ENCODE data around the gene GATA2.

The GATA2 gene

GRCh38 chr3:128492671-128493569 is at the start of gene GATA2:
TSS of gene GATA2 (minus strand) at chr3:128493201. CDS start at chr3:128487031, 6,170 bp downstream.
- Histone ChIP-seq H3K27me3 (ENCODE audit: control insufficient read depth, insufficient read depth, low read length) (peaks cover 94% of the 10 kb centered on the region), H3K9me3 (ENCODE audit: control insufficient read depth, insufficient read depth, low read length) (no peaks in the 10 kb centered on the region), H3K9ac (ENCODE audit: low read depth, low read length) (no peak within 1 kb of the TSS), H3K36me3 (ENCODE audit: control insufficient read depth, insufficient read depth, low read length) (no peaks in the 10 kb centered on the region), H3K4me3 (ENCODE audit: low read depth, low read length) (peak within 1 kb of the TSS; percentile 35), H3K4me1 (ENCODE audit: control insufficient read depth, insufficient read depth, low read length) (peaks cover 10% of the 10 kb centered on the region)

GRCh38 chr3:128541246-128541645 is 48.2 kb upstream of the GATA2 start:
- H3K4me3 ChIP-seq (ENCODE audit: low read depth, low read length): no peak overlapping the region
- H3K36me3 ChIP-seq (ENCODE audit: control insufficient read depth, insufficient read depth, low read length): no peaks in the 10 kb centered on the region
- peaks cover 3% of the 10 kb centered on the region for H3K27me3 ChIP-seq (ENCODE audit: control insufficient read depth, insufficient read depth, low read length)
- H3K4me1 ChIP-seq (ENCODE audit: control insufficient read depth, insufficient read depth, low read length): no peaks in the 10 kb centered on the region
- H3K9me3 ChIP-seq (ENCODE audit: control insufficient read depth, insufficient read depth, low read length): no peaks in the 10 kb centered on the region
- H3K9ac ChIP-seq (ENCODE audit: low read depth, low read length): no peak overlapping the region

DNA sequence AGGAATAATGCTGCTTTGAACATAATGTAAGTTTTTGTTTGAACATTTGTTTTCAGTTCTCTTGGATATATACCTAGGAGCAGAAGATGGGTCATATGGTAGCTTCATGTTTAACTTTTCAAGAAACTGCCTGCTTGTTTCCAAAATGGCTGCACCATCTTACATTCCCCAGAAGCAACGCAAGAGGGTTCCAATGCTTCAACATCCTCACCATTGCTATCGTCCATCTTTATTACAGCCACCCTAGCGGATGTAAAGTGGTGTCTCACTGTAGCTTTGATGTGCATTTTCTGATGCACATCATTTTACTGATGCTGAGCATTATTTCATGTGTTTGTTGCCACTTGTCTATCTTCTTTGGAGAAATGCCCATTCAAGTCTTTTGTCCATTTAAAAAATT is 46.4 kb upstream of the GATA2 start:
- no peak overlapping the region for H3K9ac ChIP-seq (ENCODE audit: low read depth, low read length)
- no peaks in the 10 kb centered on the region for H3K4me1 ChIP-seq (ENCODE audit: control insufficient read depth, insufficient read depth, low read length)
- H3K4me3 ChIP-seq (ENCODE audit: low read depth, low read length): no peak overlapping the region
- H3K36me3 ChIP-seq (ENCODE audit: control insufficient read depth, insufficient read depth, low read length): no peaks in the 10 kb centered on the region
- no peaks in the 10 kb centered on the region for H3K9me3 ChIP-seq (ENCODE audit: control insufficient read depth, insufficient read depth, low read length)
- H3K27me3 ChIP-seq (ENCODE audit: control insufficient read depth, insufficient read depth, low read length): peaks cover 6% of the 10 kb centered on the region

DNA sequence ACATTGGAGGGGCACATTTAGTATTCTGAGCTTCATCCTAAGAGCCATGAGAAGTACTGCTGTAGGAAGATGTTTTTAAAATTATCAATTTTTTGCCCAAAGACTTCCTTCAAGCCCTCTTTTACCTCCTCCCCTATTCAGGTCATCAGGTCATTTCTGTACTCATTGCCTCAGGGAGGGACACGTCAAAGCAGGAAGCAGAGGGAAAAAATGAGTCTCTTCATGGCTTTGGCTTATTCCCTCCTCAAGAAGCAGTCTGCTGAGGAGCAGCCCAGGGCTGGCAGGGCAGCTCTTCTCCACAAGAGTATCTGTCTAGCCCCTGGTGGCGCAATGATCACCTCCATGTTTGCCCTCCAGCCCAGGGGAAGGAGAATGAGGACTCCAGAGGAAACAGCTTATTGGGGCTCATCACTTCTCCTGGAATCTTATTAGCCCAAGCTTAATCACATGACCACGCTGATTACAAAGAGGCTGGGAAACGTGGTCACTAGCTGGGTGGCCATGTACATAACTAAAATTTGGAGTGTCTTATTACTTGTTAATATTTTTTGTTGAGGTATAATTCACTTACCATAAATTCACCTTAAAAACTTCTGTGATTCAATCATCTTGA is 44.2 kb upstream of the GATA2 start:
- Histone ChIP-seq H3K9ac (ENCODE audit: low read depth, low read length) (no peak overlapping the region), H3K27me3 (ENCODE audit: control insufficient read depth, insufficient read depth, low read length) (peaks cover 8% of the 10 kb centered on the region), H3K4me3 (ENCODE audit: low read depth, low read length) (no peak overlapping the region), H3K9me3 (ENCODE audit: control insufficient read depth, insufficient read depth, low read length) (no peaks in the 10 kb centered on the region), H3K36me3 (ENCODE audit: control insufficient read depth, insufficient read depth, low read length) (no peaks in the 10 kb centered on the region), H3K4me1 (ENCODE audit: control insufficient read depth, insufficient read depth, low read length) (no peaks in the 10 kb centered on the region)

GRCh38 chr3:128532012-128532983 is 39.3 kb upstream of the GATA2 start:
- Histone ChIP-seq H3K9ac (ENCODE audit: low read depth, low read length) (no peak overlapping the region), H3K9me3 (ENCODE audit: control insufficient read depth, insufficient read depth, low read length) (no peaks in the 10 kb centered on the region), H3K4me3 (ENCODE audit: low read depth, low read length) (no peak overlapping the region), H3K36me3 (ENCODE audit: control insufficient read depth, insufficient read depth, low read length) (no peaks in the 10 kb centered on the region), H3K4me1 (ENCODE audit: control insufficient read depth, insufficient read depth, low read length) (no peaks in the 10 kb centered on the region), H3K27me3 (ENCODE audit: control insufficient read depth, insufficient read depth, low read length) (peaks cover 6% of the 10 kb centered on the region)

- Histone ChIP-seq H3K9ac (ENCODE audit: low read depth, low read length) (no peak overlapping the region), H3K9me3 (ENCODE audit: control insufficient read depth, insufficient read depth, low read length) (no peaks in the 10 kb centered on the region), H3K36me3 (ENCODE audit: control insufficient read depth, insufficient read depth, low read length) (no peaks in the 10 kb centered on the region), H3K27me3 (ENCODE audit: control insufficient read depth, insufficient read depth, low read length) (no peaks in the 10 kb centered on the region), H3K4me3 (ENCODE audit: low read depth, low read length) (no peak overlapping the region), H3K4me1 (ENCODE audit: control insufficient read depth, insufficient read depth, low read length) (no peaks in the 10 kb centered on the region)
Observed at GRCh38 chr3:128524374-128525299, 31.6 kb upstream of the GATA2 start.

- no peaks in the 10 kb centered on the region for H3K36me3 ChIP-seq (ENCODE audit: control insufficient read depth, insufficient read depth, low read length)
- no peaks in the 10 kb centered on the region for H3K27me3 ChIP-seq (ENCODE audit: control insufficient read depth, insufficient read depth, low read length)
- no peak overlapping the region for H3K9ac ChIP-seq (ENCODE audit: low read depth, low read length)
- no peaks in the 10 kb centered on the region for H3K4me1 ChIP-seq (ENCODE audit: control insufficient read depth, insufficient read depth, low read length)
- no peak overlapping the region for H3K4me3 ChIP-seq (ENCODE audit: low read depth, low read length)
- no peaks in the 10 kb centered on the region for H3K9me3 ChIP-seq (ENCODE audit: control insufficient read depth, insufficient read depth, low read length)
Observed at GRCh38 chr3:128523591-128523990, 30.6 kb upstream of the GATA2 start.

GRCh38 chr3:128521715-128522114 is 28.7 kb upstream of the GATA2 start:
- no peak overlapping the region for H3K4me3 ChIP-seq (ENCODE audit: low read depth, low read length)
- H3K27me3 ChIP-seq (ENCODE audit: control insufficient read depth, insufficient read depth, low read length): no peaks in the 10 kb centered on the region
- no peaks in the 10 kb centered on the region for H3K4me1 ChIP-seq (ENCODE audit: control insufficient read depth, insufficient read depth, low read length)
- H3K36me3 ChIP-seq (ENCODE audit: control insufficient read depth, insufficient read depth, low read length): no peaks in the 10 kb centered on the region
- H3K9me3 ChIP-seq (ENCODE audit: control insufficient read depth, insufficient read depth, low read length): no peaks in the 10 kb centered on the region
- no peak overlapping the region for H3K9ac ChIP-seq (ENCODE audit: low read depth, low read length)

DNA sequence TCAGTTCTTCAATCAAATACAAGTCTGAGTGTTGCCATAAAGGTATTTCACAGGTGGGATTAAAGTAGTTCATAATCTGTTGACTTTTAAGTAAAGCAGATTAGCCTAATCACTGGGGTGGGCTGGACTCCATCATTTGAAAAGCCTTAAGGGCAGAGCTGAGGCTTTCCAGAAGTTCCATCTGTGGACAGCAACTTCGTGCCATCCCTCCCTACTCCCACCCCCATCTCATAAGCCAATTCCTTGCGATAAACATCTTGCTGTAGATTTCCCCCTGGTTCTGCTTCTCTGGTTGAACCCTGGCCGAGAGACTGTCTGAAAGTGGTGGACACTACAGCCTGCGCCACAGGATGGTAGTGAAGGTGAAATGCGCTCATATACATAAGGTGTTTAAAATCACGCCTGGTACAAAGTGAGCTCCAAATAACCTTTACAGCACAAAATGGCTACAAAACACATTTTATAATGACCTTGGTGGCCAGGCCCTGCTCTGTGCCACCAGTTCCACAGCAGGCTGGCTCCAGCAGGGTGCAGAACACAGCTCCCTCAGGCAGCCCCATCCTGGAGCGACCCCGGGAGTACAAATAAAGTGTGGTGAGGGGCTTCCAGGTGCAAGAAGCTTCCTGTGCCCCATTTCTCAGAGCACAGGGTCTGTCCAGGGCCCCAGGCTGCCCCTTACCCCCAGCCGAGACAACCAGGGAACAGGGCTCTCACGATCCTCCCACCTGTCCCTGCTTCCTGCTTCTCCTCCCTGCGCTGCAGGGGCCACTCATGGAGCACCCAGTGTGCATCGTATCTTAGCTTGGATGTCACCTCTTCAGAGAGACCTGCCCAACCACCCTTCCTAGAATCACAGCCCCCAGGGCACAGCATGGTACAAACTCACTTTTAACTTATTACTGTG is 25.8 kb upstream of the GATA2 start:
- Histone ChIP-seq H3K9ac (ENCODE audit: low read depth, low read length) (no peak overlapping the region), H3K27me3 (ENCODE audit: control insufficient read depth, insufficient read depth, low read length) (no peaks in the 10 kb centered on the region), H3K4me3 (ENCODE audit: low read depth, low read length) (no peak overlapping the region), H3K4me1 (ENCODE audit: control insufficient read depth, insufficient read depth, low read length) (no peaks in the 10 kb centered on the region), H3K9me3 (ENCODE audit: control insufficient read depth, insufficient read depth, low read length) (no peaks in the 10 kb centered on the region), H3K36me3 (ENCODE audit: control insufficient read depth, insufficient read depth, low read length) (no peaks in the 10 kb centered on the region)

- no peak overlapping the region for H3K9ac ChIP-seq (ENCODE audit: low read depth, low read length)
- no peaks in the 10 kb centered on the region for H3K27me3 ChIP-seq (ENCODE audit: control insufficient read depth, insufficient read depth, low read length)
- H3K36me3 ChIP-seq (ENCODE audit: control insufficient read depth, insufficient read depth, low read length): no peaks in the 10 kb centered on the region
- H3K4me1 ChIP-seq (ENCODE audit: control insufficient read depth, insufficient read depth, low read length): no peaks in the 10 kb centered on the region
- no peak overlapping the region for H3K4me3 ChIP-seq (ENCODE audit: low read depth, low read length)
- H3K9me3 ChIP-seq (ENCODE audit: control insufficient read depth, insufficient read depth, low read length): no peaks in the 10 kb centered on the region
Observed at GRCh38 chr3:128517648-128518047, 24.6 kb upstream of the GATA2 start.

All from iPS-15b (cell line).